Pons (tissue), 1 donor: ENCODE measurements around the gene SENP3.
A peak's percentile ranks its signal among the peaks of the same experiment; 100 is the strongest.

Experiments
- DNase-seq: peaks from one replicate; pipeline ENCODE4 v3.0.0-alpha.2; 2016; ENCODE audit warnings: low spot score

SENP3 gene

GRCh38 chr17:7556627-7557026 lies 5.1 kb upstream of the SENP3 start:
- no peak for DNase-seq

GRCh38 chr17:7557147-7557764 lies 4.5 kb upstream of the SENP3 start:
- no peak for DNase-seq

DNA sequence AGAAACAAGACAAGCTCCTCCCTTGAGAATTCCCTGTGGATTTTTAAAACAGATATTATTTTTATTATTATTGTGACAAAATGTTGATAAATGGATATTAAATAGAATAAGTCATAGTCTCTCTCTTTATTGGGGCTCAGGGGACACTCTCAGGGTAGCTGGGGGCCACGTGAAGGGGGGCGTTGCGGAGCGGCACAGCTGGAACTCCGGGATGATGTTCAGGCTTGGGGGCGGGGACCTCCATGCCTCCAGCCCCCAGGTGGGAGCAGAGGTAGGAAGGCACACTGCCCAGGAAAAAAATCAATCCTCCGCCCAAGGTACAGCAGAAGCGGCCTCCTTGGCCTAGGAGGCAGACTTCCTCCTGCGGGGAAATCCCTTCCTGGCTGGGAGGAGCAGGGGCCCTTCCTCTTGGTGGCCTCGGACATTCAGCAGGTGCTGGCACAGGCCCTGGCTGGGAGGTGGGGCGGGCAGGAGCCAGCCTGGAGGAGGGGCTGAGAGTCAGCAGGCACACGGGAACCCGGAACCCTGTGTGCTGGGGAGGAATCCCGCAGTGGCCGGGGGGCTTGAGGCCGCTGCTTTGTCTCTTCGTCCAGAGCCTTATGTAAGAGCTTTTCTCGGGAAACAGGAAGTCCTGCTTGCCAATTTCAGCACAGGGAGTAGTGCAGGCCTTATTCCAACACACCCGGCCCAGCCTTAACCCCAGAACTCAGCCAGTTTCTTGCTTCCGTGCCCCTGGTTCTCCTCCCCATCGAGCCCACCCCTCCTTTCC lies 3.8 kb upstream of the SENP3 start:
- peak; percentile 84 for DNase-seq

DNA sequence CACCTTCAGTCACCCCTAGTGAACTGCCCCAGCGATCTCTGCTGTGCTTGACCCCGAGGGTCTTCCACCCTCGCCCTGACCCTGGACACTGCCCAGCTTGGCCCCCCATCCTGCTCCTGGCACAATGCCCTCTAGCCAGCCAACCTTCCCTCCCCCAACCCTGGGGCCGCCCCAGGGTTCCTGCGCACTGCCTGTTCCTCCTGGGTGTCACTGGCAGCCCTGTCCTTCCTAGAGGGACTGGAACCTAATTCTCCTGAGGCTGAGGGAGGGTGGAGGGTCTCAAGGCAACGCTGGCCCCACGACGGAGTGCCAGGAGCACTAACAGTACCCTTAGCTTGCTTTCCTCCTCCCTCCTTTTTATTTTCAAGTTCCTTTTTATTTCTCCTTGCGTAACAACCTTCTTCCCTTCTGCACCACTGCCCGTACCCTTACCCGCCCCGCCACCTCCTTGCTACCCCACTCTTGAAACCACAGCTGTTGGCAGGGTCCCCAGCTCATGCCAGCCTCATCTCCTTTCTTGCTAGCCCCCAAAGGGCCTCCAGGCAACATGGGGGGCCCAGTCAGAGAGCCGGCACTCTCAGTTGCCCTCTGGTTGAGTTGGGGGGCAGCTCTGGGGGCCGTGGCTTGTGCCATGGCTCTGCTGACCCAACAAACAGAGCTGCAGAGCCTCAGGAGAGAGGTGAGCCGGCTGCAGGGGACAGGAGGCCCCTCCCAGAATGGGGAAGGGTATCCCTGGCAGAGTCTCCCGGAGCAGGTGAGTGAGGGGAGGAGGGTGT lies 3.0 kb upstream of the SENP3 start, which contains the start of gene TNFSF13:
Gene TNFSF13, plus strand, starts transcription at position 207 of the 776 bp plus-strand sequence. Its CDS starts 290 bp downstream, at position 497.
- no peak for DNase-seq

DNA sequence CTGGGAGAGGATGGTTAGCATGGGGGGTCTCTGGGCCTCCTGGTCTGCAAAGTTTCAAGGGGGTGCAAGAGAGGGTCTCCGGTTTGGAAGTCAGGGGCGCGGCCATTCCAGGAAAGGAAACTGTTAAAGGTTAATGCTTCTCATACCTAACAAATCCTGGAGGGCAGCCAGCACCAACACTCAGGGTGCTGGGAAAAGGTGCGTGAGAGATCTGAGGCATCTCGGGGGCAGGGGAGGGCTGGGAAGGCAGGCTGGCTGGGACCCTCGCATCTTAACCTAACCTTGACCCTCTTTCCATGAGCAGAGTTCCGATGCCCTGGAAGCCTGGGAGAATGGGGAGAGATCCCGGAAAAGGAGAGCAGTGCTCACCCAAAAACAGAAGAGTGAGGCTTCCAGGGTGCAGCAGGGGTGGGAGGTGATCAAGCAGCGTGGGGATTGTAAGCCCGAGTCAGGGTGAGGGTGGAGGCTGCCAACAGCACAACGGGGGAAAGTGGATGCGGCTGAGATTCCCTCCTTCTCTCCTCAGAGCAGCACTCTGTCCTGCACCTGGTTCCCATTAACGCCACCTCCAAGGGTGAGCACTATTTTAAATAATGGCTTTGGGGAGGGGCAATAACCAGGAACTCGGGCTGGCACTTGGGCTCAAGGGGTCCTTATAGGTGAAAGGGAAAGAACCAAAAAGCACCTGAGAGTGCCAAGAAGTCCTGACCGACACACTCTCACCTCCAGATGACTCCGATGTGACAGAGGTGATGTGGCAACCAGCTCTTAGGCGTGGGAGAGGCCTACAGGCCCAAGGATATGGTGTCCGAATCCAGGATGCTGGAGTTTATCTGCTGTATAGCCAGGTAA lies 2.2 kb upstream of the SENP3 start:
- no peak for DNase-seq

DNA sequence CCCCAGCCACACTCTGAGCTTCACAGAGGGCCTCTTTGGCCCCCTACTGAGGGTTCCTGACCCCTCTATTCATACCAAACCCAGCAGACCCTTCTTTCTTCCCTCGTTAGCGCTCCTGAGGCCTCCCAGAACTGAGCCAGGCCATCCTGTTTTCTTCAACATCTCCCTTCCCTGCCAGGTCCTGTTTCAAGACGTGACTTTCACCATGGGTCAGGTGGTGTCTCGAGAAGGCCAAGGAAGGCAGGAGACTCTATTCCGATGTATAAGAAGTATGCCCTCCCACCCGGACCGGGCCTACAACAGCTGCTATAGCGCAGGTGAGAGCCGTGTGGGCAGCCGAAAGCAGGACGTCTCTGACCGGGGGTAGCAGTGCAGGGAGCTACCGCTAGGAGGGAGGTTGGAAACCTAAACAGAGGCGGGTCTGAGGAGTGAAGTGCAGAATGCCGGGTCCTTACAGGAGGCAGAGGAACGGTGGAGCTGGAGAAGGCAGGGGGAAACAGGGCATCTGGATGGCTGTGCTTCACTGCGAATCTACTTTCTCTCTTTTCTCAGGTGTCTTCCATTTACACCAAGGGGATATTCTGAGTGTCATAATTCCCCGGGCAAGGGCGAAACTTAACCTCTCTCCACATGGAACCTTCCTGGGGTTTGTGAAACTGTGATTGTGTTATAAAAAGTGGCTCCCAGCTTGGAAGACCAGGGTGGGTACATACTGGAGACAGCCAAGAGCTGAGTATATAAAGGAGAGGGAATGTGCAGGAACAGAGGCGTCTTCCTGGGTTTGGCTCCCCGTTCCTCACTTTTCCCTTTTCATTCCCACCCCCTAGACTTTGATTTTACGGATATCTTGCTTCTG lies 1.3 kb upstream of the SENP3 start:
- DNase-seq = no peak

- peak; percentile 79 for DNase-seq
These were observed 617 bp upstream of the SENP3 start for GRCh38 chr17:7561028-7561575.

GRCh38 chr17:7562208-7562605 lies 488 bp downstream of the SENP3 start:
- no peak for DNase-seq

DNA sequence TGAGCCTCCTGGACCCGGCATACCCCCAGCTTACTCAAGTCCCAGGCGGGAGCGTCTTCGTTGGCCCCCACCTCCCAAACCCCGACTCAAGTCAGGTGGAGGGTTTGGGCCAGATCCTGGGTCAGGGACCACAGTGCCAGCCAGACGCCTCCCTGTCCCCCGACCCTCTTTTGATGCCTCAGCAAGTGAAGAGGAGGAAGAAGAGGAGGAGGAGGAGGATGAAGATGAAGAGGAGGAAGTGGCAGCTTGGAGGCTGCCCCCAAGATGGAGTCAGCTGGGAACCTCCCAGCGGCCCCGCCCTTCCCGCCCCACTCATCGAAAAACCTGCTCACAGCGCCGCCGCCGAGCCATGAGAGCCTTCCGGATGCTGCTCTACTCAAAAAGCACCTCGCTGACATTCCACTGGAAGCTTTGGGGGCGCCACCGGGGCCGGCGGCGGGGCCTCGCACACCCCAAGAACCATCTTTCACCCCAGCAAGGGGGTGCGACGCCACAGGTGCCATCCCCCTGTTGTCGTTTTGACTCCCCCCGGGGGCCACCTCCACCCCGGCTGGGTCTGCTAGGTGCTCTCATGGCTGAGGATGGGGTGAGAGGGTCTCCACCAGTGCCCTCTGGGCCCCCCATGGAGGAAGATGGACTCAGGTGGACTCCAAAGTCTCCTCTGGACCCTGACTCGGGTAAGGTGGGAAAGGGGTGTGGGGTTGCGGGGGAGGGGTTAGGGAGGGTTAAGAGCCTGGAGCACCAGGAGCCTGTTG lies 1.6 kb downstream of the SENP3 start:
- no peak for DNase-seq

GRCh38 chr17:7569571-7569970 lies 7.9 kb downstream of the SENP3 start:
- DNase-seq = no peak

GRCh38 chr17:7570351-7570750 lies 8.6 kb downstream of the SENP3 start:
- DNase-seq = no peak

- no peak for DNase-seq
These were observed 10.5 kb downstream of the SENP3 start for GRCh38 chr17:7572338-7572587.

GRCh38 chr17:7572588-7573323 lies 11.0 kb downstream of the SENP3 start:
- peak; percentile 99 for DNase-seq

- DNase-seq = peak; percentile 92
These were observed 11.8 kb downstream of the SENP3 start for GRCh38 chr17:7573324-7574080.

- DNase-seq = no peak
These were observed 12.6 kb downstream of the SENP3 start for GRCh38 chr17:7574176-7574953.

GRCh38 chr17:7575481-7575883 lies 13.8 kb downstream of the SENP3 start:
- no peak for DNase-seq

DNA sequence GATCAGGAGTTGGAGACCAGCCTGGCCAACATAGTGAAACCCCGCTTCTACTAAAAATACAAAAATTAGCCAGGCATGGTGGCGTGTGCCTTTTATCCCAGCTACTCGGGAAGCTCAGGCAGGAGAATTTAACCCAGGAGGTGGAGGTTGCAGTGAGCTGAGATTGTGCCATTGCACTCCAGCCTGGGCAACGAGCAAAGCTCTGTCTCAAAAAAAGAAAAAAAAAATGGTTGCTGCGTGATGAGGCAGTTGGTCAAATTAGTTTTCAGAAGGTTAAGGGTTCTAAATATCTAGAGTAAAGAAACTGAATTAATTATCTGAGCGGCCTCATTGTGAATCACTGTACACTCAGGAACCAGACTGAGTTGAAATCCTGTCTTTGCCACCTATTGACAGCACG lies 14.2 kb downstream of the SENP3 start:
- no peak for DNase-seq

DNA sequence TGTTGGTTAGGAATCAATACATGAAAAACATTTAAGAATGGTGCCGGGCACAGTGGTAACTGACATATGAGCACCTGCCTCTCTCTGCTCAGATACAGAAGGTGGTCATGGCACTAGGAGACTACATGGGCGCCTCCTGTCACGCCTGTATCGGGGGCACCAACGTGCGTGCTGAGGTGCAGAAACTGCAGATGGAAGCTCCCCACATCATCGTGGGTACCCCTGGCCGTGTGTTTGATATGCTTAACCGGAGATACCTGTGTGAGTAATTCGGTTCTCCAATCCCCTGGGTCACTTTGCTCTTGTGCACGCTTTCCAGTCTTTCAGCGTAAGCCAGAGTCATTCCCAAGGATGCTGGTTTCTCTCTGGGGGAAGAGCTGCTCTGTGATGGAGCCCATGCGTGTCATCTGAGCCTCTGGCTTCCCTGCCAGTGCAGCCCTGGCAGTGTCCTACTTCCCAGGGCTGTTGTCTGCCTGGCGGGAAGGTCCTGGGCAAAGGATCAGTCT lies 14.8 kb downstream of the SENP3 start:
- DNase-seq = no peak
